Measurements from ENCODE around the gene ZSWIM3. TPM values are rescaled to one million over a fixed set of nuclear protein-coding genes. Genes with fewer than 3 reads are reported as not detected.

Gene ZSWIM3
- total RNA-seq, 2 donors from 2014 or later: 2.3 to 2.5 TPM

DNA sequence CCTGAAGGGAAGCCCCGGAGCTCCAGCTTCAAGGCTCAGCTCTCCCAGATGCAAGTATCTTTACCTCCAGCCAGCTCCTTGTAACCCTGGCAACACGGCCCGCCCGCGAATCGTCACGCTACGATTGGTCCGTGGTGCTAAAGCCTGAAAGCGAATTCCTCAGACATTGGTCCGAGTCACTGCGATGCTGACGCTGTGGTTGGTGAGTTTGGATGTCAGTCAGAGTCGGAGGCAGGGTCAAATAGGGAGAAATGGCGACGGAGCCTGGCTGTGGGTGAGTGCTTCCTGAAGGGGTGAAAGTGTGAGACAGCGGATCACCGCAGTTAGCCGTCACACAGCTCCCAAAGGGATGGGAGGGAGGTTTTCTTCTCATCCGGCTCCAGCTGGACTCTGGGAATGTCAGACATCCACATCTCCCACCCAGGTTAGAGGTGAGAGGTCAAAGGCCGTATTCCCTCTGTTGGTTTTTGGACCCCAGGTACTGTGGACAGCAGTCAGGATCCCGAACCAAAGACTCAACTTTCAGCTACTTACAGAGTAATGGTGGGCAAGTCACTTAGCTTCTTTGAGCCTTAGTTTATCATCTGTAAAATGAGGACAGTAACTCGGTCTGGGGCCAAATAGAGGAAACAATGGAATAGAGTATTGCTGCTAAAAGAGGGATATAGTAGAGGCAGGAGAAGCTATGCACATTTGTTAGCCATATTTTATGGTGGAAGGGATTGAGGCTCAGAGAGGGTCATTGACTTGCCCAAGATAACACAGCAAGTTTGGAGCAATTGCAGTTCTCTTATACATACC, 23.8 kb downstream of the ZSWIM3 start, which contains the start of gene ZSWIM1:
Gene ZSWIM1 (plus strand): TSS at position 240 of the 801 bp plus-strand sequence. CDS start 1,366 bp downstream, outside the sequence.
- intact Hi-C loops (cut with DNase I): no loop called here
- DNase-seq (ENCODE audit: low spot score): peak; percentile 100

DNA sequence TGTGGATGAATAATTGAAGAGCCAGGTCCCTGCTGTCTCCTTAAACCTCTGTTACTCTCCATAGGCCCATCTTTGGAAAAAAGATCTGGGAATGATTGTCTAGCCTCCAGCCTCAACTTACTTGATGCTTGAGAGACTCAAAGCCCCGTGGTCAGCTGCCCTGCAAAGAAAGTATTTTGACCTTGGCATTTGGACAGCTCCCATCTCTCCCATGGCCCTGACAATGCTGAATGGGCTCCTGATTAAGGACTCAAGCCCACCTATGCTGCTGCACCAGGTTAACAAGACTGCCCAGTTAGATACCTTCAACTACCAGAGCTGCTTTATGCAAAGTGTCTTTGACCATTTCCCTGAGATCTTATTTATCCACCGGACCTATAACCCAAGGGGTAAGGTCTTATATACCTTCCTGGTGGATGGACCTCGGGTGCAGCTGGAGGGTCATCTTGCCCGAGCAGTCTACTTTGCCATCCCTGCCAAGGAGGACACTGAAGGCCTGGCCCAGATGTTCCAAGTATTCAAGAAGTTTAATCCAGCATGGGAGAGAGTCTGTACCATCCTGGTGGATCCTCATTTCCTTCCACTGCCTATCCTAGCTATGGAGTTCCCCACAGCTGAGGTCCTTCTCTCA, 25.2 kb downstream of the ZSWIM3 start:
- DNase-seq (ENCODE audit: low spot score): no peak
- intact Hi-C loops (cut with DNase I): no loop called here

DNA sequence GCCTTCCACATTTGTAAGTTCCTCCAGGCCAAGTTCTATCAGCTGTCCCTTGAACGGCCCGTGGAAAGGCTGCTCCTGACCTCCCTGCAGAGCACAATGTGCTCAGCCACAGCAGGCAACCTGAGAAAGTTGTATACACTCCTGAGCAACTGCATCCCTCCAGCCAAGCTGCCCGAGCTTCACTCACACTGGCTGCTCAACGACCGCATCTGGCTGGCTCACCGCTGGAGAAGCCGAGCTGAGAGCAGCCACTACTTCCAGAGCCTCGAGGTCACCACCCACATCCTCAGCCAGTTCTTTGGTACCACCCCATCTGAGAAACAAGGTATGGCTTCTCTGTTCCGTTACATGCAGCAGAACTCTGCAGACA, 25.7 kb downstream of the ZSWIM3 start:
- intact Hi-C loops (cut with DNase I): no loop called here
- DNase-seq (ENCODE audit: low spot score): no peak

DNA sequence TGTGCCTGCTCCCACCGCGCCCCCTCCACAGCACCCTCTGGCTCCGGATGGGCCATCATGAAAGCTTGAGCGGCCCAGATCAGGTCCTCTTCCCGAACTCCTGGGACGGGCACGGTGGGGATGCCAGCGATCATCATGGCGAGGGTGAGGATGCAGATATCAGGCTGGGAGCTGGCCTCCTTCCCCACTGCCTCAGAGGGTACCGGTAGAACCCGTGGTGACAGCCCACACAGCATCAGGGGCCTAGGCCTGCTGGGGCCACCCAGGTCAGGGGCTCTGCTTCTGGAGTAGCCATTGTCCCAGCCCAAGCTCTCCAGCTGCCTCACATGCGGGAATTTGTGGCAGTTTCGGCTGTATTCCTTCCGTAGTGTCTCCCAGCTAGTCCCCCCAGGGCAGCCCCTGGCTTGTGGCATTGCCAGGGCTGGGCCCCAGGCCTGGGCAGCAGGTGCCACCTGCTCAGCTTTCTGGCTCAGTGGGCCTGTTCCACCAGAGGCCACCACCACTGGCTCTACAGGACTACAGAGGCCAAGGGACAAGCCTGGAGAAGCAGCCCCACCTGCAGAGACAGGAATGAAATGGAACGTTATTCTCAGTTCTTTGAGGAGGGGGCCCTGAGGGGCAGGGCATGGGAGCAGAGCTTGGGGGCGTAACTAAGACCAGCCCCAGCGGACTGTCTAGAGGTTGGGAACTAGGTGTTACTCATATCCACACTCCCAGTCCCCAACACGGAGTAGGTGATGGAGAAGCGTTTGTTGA, 29.4 kb downstream of the ZSWIM3 start:
- intact Hi-C loops (cut with DNase I): no loop called here
- peak; percentile 80 for DNase-seq (ENCODE audit: low spot score)

DNA sequence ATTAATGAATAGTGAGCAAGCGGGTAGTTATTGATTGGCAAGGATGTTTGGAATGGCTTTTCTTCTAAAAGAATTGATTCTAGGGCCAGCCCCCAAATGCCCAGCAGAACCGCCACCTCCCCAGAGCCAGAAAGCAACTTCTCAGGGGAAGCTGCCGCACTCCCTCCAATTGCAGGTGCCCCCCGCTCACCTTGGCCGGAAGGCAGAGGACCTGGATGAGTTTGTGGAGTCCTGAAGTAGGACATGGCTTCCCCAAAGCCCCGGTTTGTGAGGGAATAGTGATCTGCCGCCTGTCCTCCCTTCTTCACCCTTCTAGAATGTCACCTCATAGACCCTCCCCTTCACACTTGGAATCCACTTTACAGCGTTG, 29.9 kb downstream of the ZSWIM3 start, which contains the start of gene SPATA25:
Gene SPATA25 (minus strand): TSS at position 277 of the 370 bp plus-strand sequence. CDS start 32 bp downstream, at position 245.
- intact Hi-C loops (cut with DNase I): no loop called here
- DNase-seq (ENCODE audit: low spot score): no peak

DNA sequence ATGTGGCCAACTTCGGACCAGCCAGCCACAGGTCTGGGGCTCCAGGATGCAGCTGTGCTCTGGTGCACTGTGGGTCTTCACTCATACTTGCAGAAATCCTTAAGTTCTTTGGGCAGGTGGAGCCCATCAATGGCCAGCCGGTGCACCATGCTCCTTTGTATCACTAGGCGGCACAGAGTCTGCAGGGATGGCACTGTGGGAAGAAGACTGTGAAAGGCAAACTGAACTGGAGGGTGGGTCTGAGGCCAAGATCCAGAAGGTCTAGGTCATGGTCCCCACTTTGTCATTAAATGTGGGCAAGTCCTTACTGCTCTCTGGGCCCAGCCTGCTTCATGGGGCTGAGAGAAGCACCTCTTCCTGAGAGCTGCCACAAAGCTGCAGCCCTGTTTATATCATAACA, 31.3 kb downstream of the ZSWIM3 start:
- intact Hi-C loops (cut with DNase I): no loop called here
- DNase-seq (ENCODE audit: low spot score): no peak

DNA sequence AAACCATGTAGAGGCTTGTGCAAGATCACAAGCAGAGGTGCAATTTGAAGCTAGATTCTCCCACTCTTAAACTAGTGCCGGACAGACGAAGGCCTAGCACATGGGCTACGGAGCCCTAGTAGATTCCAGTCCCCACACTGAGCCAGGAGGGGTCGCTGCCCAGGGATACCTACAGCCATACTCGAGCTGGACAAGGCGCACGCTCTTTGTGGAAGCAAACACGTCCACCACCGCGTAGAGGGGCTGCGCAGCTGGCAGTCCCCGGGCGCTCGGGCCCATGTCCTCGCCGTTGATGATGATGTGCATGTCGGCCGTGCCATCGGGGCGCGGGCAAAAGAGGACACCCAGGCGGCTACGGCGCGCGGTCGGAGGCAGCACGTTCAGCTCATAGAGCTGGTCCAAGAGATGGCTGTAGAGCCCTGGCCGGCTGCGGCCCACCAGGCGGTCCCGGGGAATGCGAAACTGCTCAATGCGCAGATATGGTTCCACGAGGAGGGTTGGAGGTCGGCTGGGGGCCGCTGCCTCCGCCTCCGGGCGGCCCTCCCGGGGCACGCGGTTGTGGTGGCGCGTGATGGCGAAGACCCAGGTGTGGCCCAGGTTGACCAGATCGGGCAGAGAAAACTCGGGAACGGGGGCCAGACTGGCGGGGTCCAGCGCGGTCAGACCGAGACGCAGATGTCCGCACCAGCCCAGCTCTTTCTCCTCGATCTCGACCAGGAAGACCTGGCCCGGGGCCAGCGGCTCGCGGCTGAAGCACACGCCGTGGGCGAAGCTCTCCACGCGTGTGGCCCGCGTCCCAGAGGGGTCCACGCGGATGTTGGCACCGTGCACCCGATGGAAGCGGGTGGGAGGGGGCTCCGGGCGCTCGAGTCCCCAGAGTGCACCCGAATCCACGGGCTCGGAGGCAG, 32.9 kb downstream of the ZSWIM3 start:
- DNase-seq (ENCODE audit: low spot score): peak; percentile 95

DNA sequence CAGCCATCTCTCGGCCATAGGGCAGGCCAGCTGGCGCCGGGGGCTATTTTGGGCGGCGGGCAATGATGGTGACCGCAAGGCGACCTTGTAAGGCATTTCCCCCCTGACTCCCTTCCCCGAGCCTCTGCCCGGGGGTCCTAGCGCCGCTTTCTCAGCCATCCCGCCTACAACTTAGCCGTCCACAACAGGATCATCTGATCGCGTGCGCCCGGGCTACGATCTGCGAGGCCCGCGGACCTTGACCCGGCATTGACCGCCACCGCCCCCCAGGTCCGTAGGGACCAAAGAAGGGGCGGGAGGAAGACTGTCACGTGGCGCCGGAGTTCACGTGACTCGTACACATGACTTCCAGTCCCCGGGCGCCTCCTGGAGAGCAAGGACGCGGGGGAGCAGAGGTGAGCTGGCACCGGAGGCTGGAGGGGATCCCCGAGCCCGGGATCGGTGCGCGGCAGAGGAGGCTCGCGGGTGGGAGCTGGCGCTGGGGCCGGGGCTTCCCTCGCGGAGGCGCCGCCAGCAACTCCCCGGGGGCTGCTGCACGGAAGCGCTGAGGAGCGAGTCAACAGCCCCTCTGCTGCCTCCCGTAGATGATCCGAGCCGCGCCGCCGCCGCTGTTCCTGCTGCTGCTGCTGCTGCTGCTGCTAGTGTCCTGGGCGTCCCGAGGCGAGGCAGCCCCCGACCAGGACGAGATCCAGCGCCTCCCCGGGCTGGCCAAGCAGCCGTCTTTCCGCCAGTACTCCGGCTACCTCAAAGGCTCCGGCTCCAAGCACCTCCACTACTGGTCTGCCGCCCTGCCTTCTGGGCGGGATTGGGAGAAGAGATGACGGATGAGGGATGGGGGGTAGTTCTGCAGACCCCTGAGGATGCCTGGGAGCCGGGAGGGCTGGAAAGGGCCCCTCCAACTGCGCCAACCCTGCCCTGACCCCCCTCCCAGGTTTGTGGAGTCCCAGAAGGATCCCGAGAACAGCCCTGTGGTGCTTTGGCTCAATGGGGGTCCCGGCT, 33.9 kb downstream of the ZSWIM3 start, which contains the start of the genes CTSA and NEURL2:
Gene CTSA (plus strand): TSS at position 351 of the 999 bp plus-strand sequence. CDS start 234 bp downstream, at position 585.
Gene NEURL2 (minus strand): TSS at position 224 of the 999 bp plus-strand sequence. CDS start 217 bp downstream, at position 7.
- peak; percentile 98 for DNase-seq (ENCODE audit: low spot score)
- intact Hi-C loops (cut with DNase I): no loop called here

More for the DNA sequence above, 32.9 kb downstream of the ZSWIM3 start:
- intact Hi-C loops (cut with DNase I): no loop called here

DNA sequence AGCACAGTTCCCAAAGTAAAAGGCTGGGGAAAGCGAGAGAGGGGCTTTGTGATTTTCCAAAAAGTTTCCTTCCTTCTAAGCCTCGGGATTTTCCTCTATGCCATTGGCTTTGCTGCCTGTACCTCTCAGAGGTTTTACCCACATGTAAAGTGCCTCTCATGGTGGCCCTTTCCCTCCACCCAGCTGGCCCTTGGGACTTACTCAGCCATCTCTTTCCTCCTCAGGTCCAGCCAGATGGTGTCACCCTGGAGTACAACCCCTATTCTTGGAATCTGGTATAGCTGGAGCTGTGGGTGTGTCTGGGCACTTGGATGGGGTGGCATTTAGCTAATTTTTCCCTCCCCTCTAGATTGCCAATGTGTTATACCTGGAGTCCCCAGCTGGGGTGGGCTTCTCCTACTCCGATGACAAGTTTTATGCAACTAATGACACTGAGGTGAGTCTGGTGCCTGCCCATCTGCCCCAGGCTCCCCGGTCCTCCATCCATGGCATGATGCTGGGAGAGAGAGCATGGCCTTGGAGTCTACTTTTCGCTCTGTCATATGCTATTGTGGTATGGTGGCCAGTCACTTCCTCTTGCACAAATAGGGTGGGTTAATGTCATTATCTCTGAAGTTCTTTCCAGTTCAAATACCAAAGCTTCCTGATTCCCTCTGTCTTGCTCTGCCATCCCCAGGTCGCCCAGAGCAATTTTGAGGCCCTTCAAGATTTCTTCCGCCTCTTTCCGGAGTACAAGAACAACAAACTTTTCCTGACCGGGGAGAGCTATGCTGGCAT, 34.8 kb downstream of the ZSWIM3 start:
- intact Hi-C loops (cut with DNase I): no loop called here
- DNase-seq (ENCODE audit: low spot score): peak; percentile 73

DNA sequence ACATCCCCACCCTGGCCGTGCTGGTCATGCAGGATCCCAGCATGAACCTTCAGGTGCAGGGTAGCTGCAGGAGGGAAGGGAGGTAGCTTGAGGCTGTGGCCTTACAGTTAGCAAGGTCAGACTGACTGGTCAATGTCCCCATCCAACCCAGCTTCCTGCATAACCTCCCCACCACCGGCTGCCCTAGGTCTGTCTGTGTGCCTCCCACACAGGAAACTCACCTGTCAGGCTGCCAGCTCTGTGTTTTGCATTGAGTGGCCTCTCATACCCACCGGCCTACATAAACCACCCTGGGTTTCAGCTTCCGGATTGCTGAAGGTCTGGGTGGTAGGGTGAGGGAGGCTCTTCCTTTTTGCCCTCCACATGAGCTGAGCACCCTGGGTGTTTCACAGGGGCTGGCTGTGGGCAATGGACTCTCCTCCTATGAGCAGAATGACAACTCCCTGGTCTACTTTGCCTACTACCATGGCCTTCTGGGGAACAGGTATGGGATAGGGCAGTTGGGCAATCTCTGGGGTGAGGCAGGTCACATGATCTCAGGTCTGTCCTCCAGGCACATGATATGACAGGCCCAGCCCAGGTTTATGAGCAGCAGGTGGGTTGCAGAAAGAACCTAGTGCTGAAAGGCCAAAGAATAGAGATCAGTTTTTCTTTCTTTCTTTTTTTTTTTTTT, 35.5 kb downstream of the ZSWIM3 start:
- no peak for DNase-seq (ENCODE audit: low spot score)
- intact Hi-C loops (cut with DNase I): no loop called here

DNA sequence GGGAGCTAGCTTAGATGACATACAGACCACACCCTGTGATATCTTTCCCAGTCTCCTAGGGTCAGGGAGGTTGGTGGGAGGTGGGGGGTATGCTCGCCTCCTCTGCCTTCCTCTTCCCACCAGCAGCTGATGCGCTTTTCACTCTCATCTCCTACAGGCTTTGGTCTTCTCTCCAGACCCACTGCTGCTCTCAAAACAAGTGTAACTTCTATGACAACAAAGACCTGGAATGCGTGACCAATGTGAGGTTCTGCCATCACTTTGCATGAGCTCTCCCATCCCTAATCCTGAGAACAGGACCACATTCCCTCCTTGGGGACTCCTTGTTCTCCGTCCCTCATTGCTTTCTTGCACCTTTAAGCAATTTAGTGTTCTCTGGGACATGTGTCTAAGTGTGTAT, 36.4 kb downstream of the ZSWIM3 start:
- no peak for DNase-seq (ENCODE audit: low spot score)
- intact Hi-C loops (cut with DNase I): no loop called here

DNA sequence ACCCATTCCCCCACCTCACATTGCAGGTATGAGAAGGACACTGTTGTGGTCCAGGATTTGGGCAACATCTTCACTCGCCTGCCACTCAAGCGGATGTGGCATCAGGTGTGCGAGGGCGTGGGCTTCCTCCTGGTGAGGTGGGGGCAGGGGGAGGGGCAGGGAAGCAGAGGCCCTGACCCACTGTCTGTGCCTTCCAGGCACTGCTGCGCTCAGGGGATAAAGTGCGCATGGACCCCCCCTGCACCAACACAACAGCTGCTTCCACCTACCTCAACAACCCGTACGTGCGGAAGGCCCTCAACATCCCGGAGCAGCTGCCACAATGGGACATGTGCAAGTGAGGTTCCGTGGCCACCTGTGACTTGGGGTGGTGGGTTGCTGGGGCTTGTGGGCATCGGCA, 37.4 kb downstream of the ZSWIM3 start:
- intact Hi-C loops (cut with DNase I): no loop called here
- peak; percentile 84 for DNase-seq (ENCODE audit: low spot score)

DNA sequence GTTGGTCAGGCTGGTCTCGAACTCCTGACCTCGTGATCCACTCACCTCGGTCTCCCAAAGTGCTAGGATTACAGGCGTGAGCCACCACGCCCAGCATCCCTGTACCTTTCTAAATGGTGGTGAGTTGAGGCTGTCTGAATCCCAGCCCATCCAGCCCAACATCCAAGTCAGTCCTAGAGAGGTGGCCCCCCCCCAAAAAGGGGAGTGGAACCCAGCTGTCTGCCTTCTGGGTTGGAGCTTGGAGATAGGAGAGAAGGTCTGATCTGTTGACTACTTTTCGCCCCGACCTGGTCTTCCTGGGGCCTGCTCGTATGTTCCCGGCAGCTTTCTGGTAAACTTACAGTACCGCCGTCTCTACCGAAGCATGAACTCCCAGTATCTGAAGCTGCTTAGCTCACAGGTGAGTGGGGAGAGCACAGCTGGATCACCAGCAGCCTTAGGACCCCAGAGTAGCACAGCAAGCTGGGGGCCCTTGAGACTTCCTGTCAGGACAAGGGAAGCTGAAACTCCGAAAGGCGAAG, 39.3 kb downstream of the ZSWIM3 start:
- DNase-seq (ENCODE audit: low spot score): no peak
- intact Hi-C loops (cut with DNase I): no loop called here

DNA sequence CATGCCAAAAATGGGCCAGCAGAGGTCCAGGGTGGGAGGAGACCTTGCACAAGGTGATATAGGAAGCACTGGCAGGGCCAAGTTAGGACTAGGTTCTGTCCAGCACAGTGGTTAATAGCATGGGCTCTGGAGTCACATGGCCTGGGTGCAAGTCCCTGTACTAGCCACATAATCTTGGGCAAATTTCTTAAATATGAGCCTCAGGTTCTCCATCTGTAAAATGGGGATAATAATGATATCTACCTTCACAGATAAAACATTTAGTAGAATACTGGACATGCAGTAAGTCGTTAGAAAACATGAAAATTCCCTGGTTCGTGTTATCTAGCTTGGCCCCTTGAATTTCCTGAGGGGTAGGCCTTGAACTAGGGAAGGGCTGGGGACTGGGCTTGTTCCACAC, 39.9 kb downstream of the ZSWIM3 start:
- intact Hi-C loops (cut with DNase I): no loop called here
- no peak for DNase-seq (ENCODE audit: low spot score)

DNA sequence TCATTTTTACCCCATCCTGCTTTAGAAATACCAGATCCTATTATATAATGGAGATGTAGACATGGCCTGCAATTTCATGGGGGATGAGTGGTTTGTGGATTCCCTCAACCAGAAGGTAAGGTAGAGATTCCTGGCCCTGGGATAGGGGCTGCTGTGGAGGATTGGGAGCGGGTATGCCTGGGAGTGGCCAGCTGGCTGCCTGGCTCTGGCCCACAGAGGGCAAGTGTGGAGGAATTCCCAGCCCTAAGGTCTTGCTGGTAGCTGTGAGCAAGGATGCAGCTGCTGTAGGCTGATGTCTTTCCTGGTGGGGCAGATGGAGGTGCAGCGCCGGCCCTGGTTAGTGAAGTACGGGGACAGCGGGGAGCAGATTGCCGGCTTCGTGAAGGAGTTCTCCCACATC, 40.3 kb downstream of the ZSWIM3 start:
- intact Hi-C loops (cut with DNase I): no loop called here
- DNase-seq (ENCODE audit: low spot score): no peak

DNA sequence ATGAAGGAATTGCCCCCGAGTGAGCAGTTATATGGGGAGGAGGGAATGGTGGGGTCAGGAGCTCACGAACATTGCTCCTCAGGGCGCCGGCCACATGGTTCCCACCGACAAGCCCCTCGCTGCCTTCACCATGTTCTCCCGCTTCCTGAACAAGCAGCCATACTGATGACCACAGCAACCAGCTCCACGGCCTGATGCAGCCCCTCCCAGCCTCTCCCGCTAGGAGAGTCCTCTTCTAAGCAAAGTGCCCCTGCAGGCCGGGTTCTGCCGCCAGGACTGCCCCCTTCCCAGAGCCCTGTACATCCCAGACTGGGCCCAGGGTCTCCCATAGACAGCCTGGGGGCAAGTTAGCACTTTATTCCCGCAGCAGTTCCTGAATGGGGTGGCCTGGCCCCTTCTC, 40.9 kb downstream of the ZSWIM3 start:
- intact Hi-C loops (cut with DNase I): no loop called here
- no peak for DNase-seq (ENCODE audit: low spot score)

Measured in posterior vena cava (tissue), 2 donors.